ENCODE measurements around the gene SELENOM. TPM values are rescaled to one million over a fixed set of nuclear protein-coding genes. Genes with fewer than 3 reads are reported as not detected.

The SELENOM gene, protein sequence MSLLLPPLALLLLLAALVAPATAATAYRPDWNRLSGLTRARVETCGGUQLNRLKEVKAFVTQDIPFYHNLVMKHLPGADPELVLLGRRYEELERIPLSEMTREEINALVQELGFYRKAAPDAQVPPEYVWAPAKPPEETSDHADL
- 38.3 and 46.0 TPM in 2 replicates for total RNA-seq

GRCh38 chr22:31107178-31107893 is at the start of gene SELENOM:
SELENOM (minus strand) TSS chr22:31107568; CDS start chr22:31107505, 63 bp downstream.

DNA sequence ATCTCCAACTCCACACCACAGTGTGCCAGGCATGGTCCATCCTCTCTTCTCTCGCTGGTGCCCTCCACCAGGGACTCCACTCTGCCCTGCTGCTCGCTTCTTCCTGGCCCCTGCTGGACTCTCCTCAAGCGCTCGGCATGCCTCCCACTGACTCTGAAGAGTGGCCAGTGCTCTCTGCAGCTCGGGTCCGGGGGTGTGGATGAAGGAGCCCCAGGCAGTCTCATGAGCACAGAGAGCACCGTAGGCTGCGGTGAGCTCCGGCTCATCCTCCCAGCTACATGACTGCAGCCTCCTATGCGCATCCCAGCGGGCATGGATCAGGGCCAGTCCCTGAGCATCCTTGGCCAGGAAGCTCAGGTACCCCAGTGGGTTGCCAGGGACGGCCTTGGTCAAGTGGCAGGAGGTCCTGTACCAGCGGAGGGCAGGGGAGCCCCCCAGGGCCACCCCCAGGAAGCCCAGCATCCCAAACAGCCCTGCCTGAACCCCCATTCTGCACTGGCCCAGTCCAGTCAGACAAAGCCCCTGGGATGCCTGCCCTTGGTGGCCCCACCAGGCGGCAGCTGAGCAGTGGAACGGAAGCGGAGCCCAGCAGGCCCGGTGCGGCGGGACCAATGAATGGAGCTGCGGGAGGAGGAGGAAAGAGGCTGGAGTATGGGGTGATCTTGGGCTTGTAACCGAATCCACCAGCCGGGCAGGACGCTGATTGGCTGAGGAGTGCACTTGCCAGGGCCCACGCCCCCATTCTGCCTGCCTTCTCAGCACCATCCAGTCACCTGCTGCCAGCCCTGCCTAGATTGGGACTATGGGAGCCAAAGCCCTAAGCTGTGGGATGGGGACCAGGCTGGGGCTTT is 32.7 kb upstream of the SELENOM start, which contains the start of gene PLA2G3:
Gene PLA2G3 (minus strand): TSS at position 643 of the 851 bp plus-strand sequence. CDS start 154 bp downstream, at position 489.

DNA sequence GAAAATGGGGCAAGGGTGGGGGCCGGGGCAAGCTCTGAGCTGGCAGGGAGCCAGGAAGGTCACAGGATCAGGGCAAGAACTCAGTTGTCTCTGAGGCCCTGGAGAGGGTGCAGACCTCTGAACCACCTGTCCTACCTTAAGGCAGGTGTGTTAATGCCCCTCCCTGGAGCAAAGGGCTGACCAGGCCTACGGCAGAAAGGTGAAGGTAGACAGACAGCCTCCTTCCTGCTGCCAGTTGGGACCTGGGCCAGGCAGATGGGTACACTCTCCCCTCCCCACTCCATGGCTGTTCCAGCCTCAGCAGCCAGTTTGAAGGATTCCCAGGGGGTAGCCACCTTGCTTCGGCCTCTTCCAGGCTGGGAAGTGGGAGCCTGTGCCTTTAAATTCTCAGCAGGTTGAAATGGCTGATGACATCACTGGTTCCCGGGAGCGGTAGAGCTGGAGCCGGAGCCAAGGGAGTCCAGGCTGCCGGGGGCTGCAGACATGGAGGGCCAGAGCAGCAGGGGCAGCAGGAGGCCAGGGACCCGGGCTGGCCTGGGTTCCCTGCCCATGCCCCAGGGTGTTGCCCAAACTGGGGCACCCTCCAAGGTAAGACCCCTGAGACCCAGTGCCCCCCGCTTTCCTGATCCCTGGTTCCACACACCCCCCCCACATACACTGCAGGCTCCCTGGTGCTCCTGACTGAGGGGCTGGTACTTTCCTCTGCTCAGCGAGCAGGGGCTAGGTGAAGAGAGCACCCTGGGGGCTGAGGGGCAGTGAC is 15.3 kb upstream of the SELENOM start, which contains the start of gene INPP5J:
Gene INPP5J (plus strand): TSS at position 435 of the 760 bp plus-strand sequence. CDS start 49 bp downstream, at position 484.

GRCh38 chr22:31080848-31081649 is 26.3 kb downstream of the SELENOM start, which contains the start of gene SMTN:
SMTN (plus strand) TSS chr22:31081318; CDS start chr22:31083259, 1,941 bp downstream.

Other genes starting within 250 kb of the SELENOM start
- gene MORC2, start 138.8 kb downstream of the SELENOM start, total RNA-seq, result 13.1 and 18.4 TPM in 2 replicates
- 26.4 and 34.4 TPM in 2 replicates for gene TUG1, start 138.3 kb downstream of the SELENOM start, total RNA-seq
- gene SMTN, start 26.2 kb downstream of the SELENOM start, total RNA-seq, result 121 and 146 TPM in 2 replicates
- 0.27 and 0.47 TPM in 2 replicates for gene INPP5J, start 15.4 kb upstream of the SELENOM start, total RNA-seq
- not detected in 2 replicates for gene PLA2G3, start 32.9 kb upstream of the SELENOM start, total RNA-seq
- gene RNF185, start 52.6 kb upstream of the SELENOM start, total RNA-seq, result 17.8 and 19.6 TPM in 2 replicates
- gene LIMK2, start 104.7 kb upstream of the SELENOM start, total RNA-seq, result 62.1 and 91.3 TPM in 2 replicates
- 13.5 and 18.0 TPM in 2 replicates for gene PIK3IP1, start 184.9 kb upstream of the SELENOM start, total RNA-seq
- 15.0 and 17.7 TPM in 2 replicates for gene PATZ1, start 238.8 kb upstream of the SELENOM start, total RNA-seq